Heart left ventricle (tissue), 16 donors: ENCODE data around the gene YWHAQ. TPM values are rescaled to one million over a fixed set of nuclear protein-coding genes. Genes with fewer than 3 reads are reported as not detected.
"Not testable (repeated sequence)": the region's sequence is repeated elsewhere in the genome, so short reads cannot be mapped to it uniquely, and the experiment has no call there.

Experiments used
- ATAC-seq, 4 donors: fragments of 200-7000 bp; cut with Tn5 transposase; one replicate each; pipeline ENCODE4 v1.9.1; 2020 to 2022; ENCODE audit warnings: moderate library complexity in 4 of 4, mild to moderate bottlenecking in 3 of 4, moderate number of reproducible peaks in 1 of 4
- DNase-seq, 5 donors: peaks; one replicate each; pipeline ENCODE4 v3.0.0-alpha.2; 2020
- H3K27ac ChIP-seq, 12 donors: fragments of 200-600 bp; sonication (generic) in 4 of 12; one replicate each; pipeline versions ENCODE4 v1.5.0 to v1.8.0; 2016 to 2022; ENCODE audit warnings: mild to moderate bottlenecking in 2 of 12
- H3K27me3 ChIP-seq, 9 donors: fragments of 200-600 bp; sonication (generic) in 2 of 9; one replicate each; pipeline versions ENCODE4 v1.5.1 to v1.8.0; 2016 to 2022; ENCODE audit warnings: mild to moderate bottlenecking in 3 of 9
- H3K36me3 ChIP-seq, 9 donors: fragments of 200-600 bp; sonication (generic) in 2 of 9; one replicate each; pipeline versions ENCODE4 v1.5.0 to v1.8.0; 2018 to 2022; ENCODE audit warnings: mild to moderate bottlenecking in 2 of 9
- H3K4me1 ChIP-seq, 12 donors: fragments of 200-600 bp; sonication (generic) in 4 of 12; one replicate each; pipeline versions ENCODE4 v1.5.0 to v1.8.0; 2016 to 2022; ENCODE audit warnings: mild to moderate bottlenecking in 3 of 12
- H3K4me3 ChIP-seq, 12 donors: fragments of 200-600 bp; sonication (generic) in 4 of 12; one replicate each; pipeline versions ENCODE4 v1.5.0 to v1.8.0; 2017 to 2022; ENCODE audit warnings: mild to moderate bottlenecking in 9 of 12, moderate library complexity in 4 of 12
- H3K9me3 ChIP-seq, 12 donors: fragments of 200-600 bp; sonication (generic) in 4 of 12; one replicate each; pipeline versions ENCODE4 v1.5.0 to v1.8.0; 2016 to 2022; ENCODE audit warnings: mild to moderate bottlenecking in 1 of 12
- CTCF ChIP-seq, 12 donors: fragments of 200-600 bp; sonication (generic) in 4 of 12; IDR thresholded peaks; one replicate each; pipeline versions ENCODE4 v1.5.0 to v1.8.0; 2018 to 2022; ENCODE audit warnings: antibody characterized with exemption in 12 of 12, mild to moderate bottlenecking in 5 of 12
- POLR2A ChIP-seq, 2 donors: fragments of 450-650 bp; IDR thresholded peaks; one replicate each; pipeline ENCODE4 v1.6.1; 2017; ENCODE audit warnings: antibody characterized with exemption in 2 of 2, mild to moderate bottlenecking in 2 of 2, moderate library complexity in 2 of 2
- WGBS, 4 donors: extraction: QIAGEN DNeasy Blood & Tissue Kit in 2 of 4; methylation state at CpG; one replicate each; pipeline versions ENCODE4 v1.1.5 to v1.1.7; 2013 to 2018; 5-methylcytosine and 5-hydroxymethylcytosine counted together
- intact Hi-C, 10 donors: fragments of 100-400 bp; cut with DNase I; formaldehyde crosslinking; loops; one replicate each; pipeline versions ENCODE4 v1.11.1 to v1.14.2; 2022
- polyA plus RNA-seq, 2 donors: library from polyadenylated mRNA; stranded (reverse); fragments of 200-250 nt; gene quantifications; one replicate each; pipeline ENCODE4 v1.2.3, GENCODE V29; 2013
- total RNA-seq, 9 donors: library from RNA; depleted of rRNA in 2 of 9; stranded (reverse); fragments of >200 nt in 2 of 9; fragmentation: NEBNext Ultra II Directional in 3 of 9; extraction: Animal tissue kit (Norgen Biotek cat#: 25700) in 3 of 9; gene quantifications; one replicate each; pipeline versions ENCODE4 v1.1.0 to v1.2.4, GENCODE V29; 2016 to 2023
- donor health status: ischemic (EF 13 %, LVEDD 7.1; RV severe dilation, severe dysfunction).
- donor health status: healthy with polysubstance abuse.
- donor health status: DM: no; HTN: yes; CAD: no.
- donor health status: DM: no; HTN: no; CAD: no.
- donor health status: ischemic (EF 25% LVEDD 6.9; RV normal size, moderate dysfunction).
- donor health status: ischemic (EF 25% LVEDD 5.7; RV mildly dilated, moderate dysfunction).
- donor health status: healthy.
- donor health status: DM: yes; HTN: yes; CAD: no.
- donor health status: ischemic (EF 35%, LVEDD 5.7; RV mildly dilated, moderate dysfunction).
- donor health status: nonischemic (EF 11% LVEDD 7.7; RV severe dilation, severe dysfunction).
- donor health status: DM: yes; HTN: yes; CAD: no.
- donor health status: PGD.
- donor health status: ischemic (EF 29% LVEDD 5.4; RV normal size, mild dysfunction).
- donor health status: nonischemic (EF 23%, LVEDD 6.1; RV moderate dilation, normal function).

Gene YWHAQ
- total and polyA plus RNA-seq, 11 donors, result 91.0 to 310 (median 213) TPM

- Histone ChIP-seq H3K27me3 (no peaks in the 10 kb centered on the region), H3K4me3 (peak overlapping the region; percentile 53 to 98 (median 90)), H3K27ac (peak overlapping the region; percentile 98 to 100 (median 99)), H3K4me1 (peaks cover 11 to 66% (median 40%) of the 10 kb centered on the region in 12 donors), H3K36me3 (no peaks in the 10 kb centered on the region), H3K9me3 (no peaks in the 10 kb centered on the region)
- DNase-seq, result peak in 3 of 5 donors; percentile 37 to 50 (median 45)
- peak in 3 of 4 donors; percentile 1 to 25 (median 9) for ATAC-seq
- WGBS, 4 donors, result 0 to 1% (median 0%) methylated on average over 9 of the region's 9 CpGs
- intact Hi-C loops, result loop anchor here in 8 of 10 donors (2.0 to 10.0 kb wide), 9 partner anchors 52 to 408 kb away; partner anchors contain the start of gene YWHAQ (in 6 of the 8)
- TF ChIP-seq CTCF (IDR thresholded peaks at IDR 0.05), result no peak
- TF ChIP-seq POLR2A (IDR thresholded peaks at IDR 0.05), result no peak
These were observed 75.9 kb downstream of the YWHAQ start for GRCh38 chr2:9554921-9555296.

- peak overlapping the region in 1 of 12 donors; percentile 15 for H3K4me3 ChIP-seq
- 36 to 46% (median 39%) methylated on average over 2 of the region's 2 CpGs for WGBS, 4 donors
- H3K36me3 ChIP-seq, result no peaks in the 10 kb centered on the region
- peak overlapping the region in 11 of 12 donors; percentile 20 to 99 (median 46) for H3K27ac ChIP-seq
- ATAC-seq (peak in 1 of 4 donors; percentile 2), DNase-seq (no peak)
- TF ChIP-seq POLR2A (IDR thresholded peaks at IDR 0.05) (no peak), CTCF (IDR thresholded peaks at IDR 0.05) (no peak)
- peaks cover 11 to 85% (median 53%) of the 10 kb centered on the region in 12 donors for H3K4me1 ChIP-seq
- H3K27me3 ChIP-seq, result no peaks in the 10 kb centered on the region
- intact Hi-C loops, result loop anchor here in 5 of 10 donors (5.0 to 10.0 kb wide), 4 partner anchors 72 to 405 kb away; no protein-coding TSS in a partner anchor
- no peaks in the 10 kb centered on the region for H3K9me3 ChIP-seq
These were observed 78.3 kb downstream of the YWHAQ start for GRCh38 chr2:9552219-9553178.

GRCh38 chr2:9550859-9551391 lies 79.9 kb downstream of the YWHAQ start:
- ATAC-seq, H3K4me3 ChIP-seq, H3K36me3 ChIP-seq, H3K27me3 ChIP-seq, H3K9me3 ChIP-seq, DNase-seq: not testable (repeated sequence)
- WGBS, 4 donors, result 57 to 78% (median 73%) methylated on average over 7 of the region's 7 CpGs
- H3K4me1 ChIP-seq, result peaks cover 11 to 90% (median 57%) of the 10 kb centered on the region in 12 donors
- peak overlapping the region in 4 of 12 donors; percentile 1 to 25 (median 18) for H3K27ac ChIP-seq
- intact Hi-C loops, result loop anchor here in 5 of 10 donors (5.0 to 10.0 kb wide), 4 partner anchors 74 to 404 kb away; no protein-coding TSS in a partner anchor

GRCh38 chr2:9549420-9549819 lies 81.4 kb downstream of the YWHAQ start:
- DNase-seq (no peak), ATAC-seq (no peak)
- Histone ChIP-seq H3K27ac (no peak overlapping the region), H3K4me3 (no peak overlapping the region), H3K4me1 (peaks cover 9 to 99% (median 55%) of the 10 kb centered on the region in 12 donors), H3K9me3 (no peaks in the 10 kb centered on the region), H3K27me3 (no peaks in the 10 kb centered on the region), H3K36me3 (no peaks in the 10 kb centered on the region)
- 88 to 96% (median 92%) methylated on average over 9 of the region's 9 CpGs for WGBS, 4 donors
- TF ChIP-seq POLR2A (IDR thresholded peaks at IDR 0.05) (no peak), CTCF (IDR thresholded peaks at IDR 0.05) (no peak)
- intact Hi-C loops, result no loop called here
